ENCODE measurements around the gene OR51B4.

The OR51B4 gene

GRCh38 chr11:5275369-5276110, 26.2 kb downstream of the OR51B4 start:
- no peaks in the 10 kb centered on the region for H4K20me1 ChIP-seq (ENCODE audit: insufficient read depth, low read length)
- no peaks in the 10 kb centered on the region for H3K9me3 ChIP-seq (ENCODE audit: low read length)
- no peak overlapping the region for H3K27ac ChIP-seq (ENCODE audit: low read depth, low read length, poor library complexity, severe bottlenecking)
- no peaks in the 10 kb centered on the region for H3K27me3 ChIP-seq (ENCODE audit: insufficient read depth, low read length)
- no peak overlapping the region for H3K9ac ChIP-seq (ENCODE audit: low read length)
- no peak overlapping the region for H3K4me3 ChIP-seq (ENCODE audit: low read depth, low read length, poor library complexity, severe bottlenecking)
- no peaks in the 10 kb centered on the region for H3K4me1 ChIP-seq (ENCODE audit: insufficient read depth, low read length, severe bottlenecking)
- H3K4me2 ChIP-seq (ENCODE audit: low read length), result no peak overlapping the region
- TF ChIP-seq EZH2 (IDR thresholded peaks at IDR 0.05; ENCODE audit: borderline replicate concordance, low read length), result no peak
- no peak for TF ChIP-seq CTCF (IDR thresholded peaks at IDR 0.05; ENCODE audit: low read length)
- no peaks in the 10 kb centered on the region for H3K79me2 ChIP-seq (ENCODE audit: insufficient read depth, low read length)
- H2AFZ ChIP-seq (ENCODE audit: low read length), result no peak overlapping the region
- no peaks in the 10 kb centered on the region for H3K9me2 ChIP-seq (ENCODE audit: low read depth, low read length)
- no peaks in the 10 kb centered on the region for H3F3A ChIP-seq (ENCODE audit: insufficient read depth, low read length)
- no peaks in the 10 kb centered on the region for H3K36me3 ChIP-seq (ENCODE audit: insufficient read depth, low read length)

GRCh38 chr11:5274395-5274794, 27.4 kb downstream of the OR51B4 start:
- H3K4me2 ChIP-seq (ENCODE audit: low read length), result no peak overlapping the region
- no peaks in the 10 kb centered on the region for H4K20me1 ChIP-seq (ENCODE audit: insufficient read depth, low read length)
- no peaks in the 10 kb centered on the region for H3K27me3 ChIP-seq (ENCODE audit: insufficient read depth, low read length)
- H3K4me3 ChIP-seq (ENCODE audit: low read depth, low read length, poor library complexity, severe bottlenecking), result no peak overlapping the region
- H3K79me2 ChIP-seq (ENCODE audit: insufficient read depth, low read length), result no peaks in the 10 kb centered on the region
- H3K9me2 ChIP-seq (ENCODE audit: low read depth, low read length), result no peaks in the 10 kb centered on the region
- H3K27ac ChIP-seq (ENCODE audit: low read depth, low read length, poor library complexity, severe bottlenecking), result no peak overlapping the region
- no peaks in the 10 kb centered on the region for H3K4me1 ChIP-seq (ENCODE audit: insufficient read depth, low read length, severe bottlenecking)
- no peaks in the 10 kb centered on the region for H3K9me3 ChIP-seq (ENCODE audit: low read length)
- TF ChIP-seq EZH2 (IDR thresholded peaks at IDR 0.05; ENCODE audit: borderline replicate concordance, low read length), result no peak
- TF ChIP-seq CTCF (IDR thresholded peaks at IDR 0.05; ENCODE audit: low read length), result no peak
- no peaks in the 10 kb centered on the region for H3F3A ChIP-seq (ENCODE audit: insufficient read depth, low read length)
- no peak overlapping the region for H2AFZ ChIP-seq (ENCODE audit: low read length)
- H3K36me3 ChIP-seq (ENCODE audit: insufficient read depth, low read length), result no peaks in the 10 kb centered on the region
- no peak overlapping the region for H3K9ac ChIP-seq (ENCODE audit: low read length)

- H4K20me1 ChIP-seq (ENCODE audit: insufficient read depth, low read length), result no peaks in the 10 kb centered on the region
- H3K79me2 ChIP-seq (ENCODE audit: insufficient read depth, low read length), result no peaks in the 10 kb centered on the region
- no peaks in the 10 kb centered on the region for H3F3A ChIP-seq (ENCODE audit: insufficient read depth, low read length)
- no peak overlapping the region for H3K9ac ChIP-seq (ENCODE audit: low read length)
- TF ChIP-seq EZH2 (IDR thresholded peaks at IDR 0.05; ENCODE audit: borderline replicate concordance, low read length), result no peak
- no peak for TF ChIP-seq CTCF (IDR thresholded peaks at IDR 0.05; ENCODE audit: low read length)
- no peak overlapping the region for H3K4me2 ChIP-seq (ENCODE audit: low read length)
- no peak overlapping the region for H3K4me3 ChIP-seq (ENCODE audit: low read depth, low read length, poor library complexity, severe bottlenecking)
- H3K27ac ChIP-seq (ENCODE audit: low read depth, low read length, poor library complexity, severe bottlenecking), result no peak overlapping the region
- H3K36me3 ChIP-seq (ENCODE audit: insufficient read depth, low read length), result no peaks in the 10 kb centered on the region
- H3K9me3 ChIP-seq (ENCODE audit: low read length), result no peaks in the 10 kb centered on the region
- no peaks in the 10 kb centered on the region for H3K9me2 ChIP-seq (ENCODE audit: low read depth, low read length)
- no peaks in the 10 kb centered on the region for H3K27me3 ChIP-seq (ENCODE audit: insufficient read depth, low read length)
- H3K4me1 ChIP-seq (ENCODE audit: insufficient read depth, low read length, severe bottlenecking), result no peaks in the 10 kb centered on the region
- H2AFZ ChIP-seq (ENCODE audit: low read length), result no peak overlapping the region
Measured at GRCh38 chr11:5272395-5273017, 29.2 kb downstream of the OR51B4 start.

All from OCI-LY1 (cell line).